GM18868 (cell line): ENCODE measurements around the gene RBMY1D.
"Not testable (repeated sequence)": the region's sequence is repeated elsewhere in the genome, so short reads cannot be mapped to it uniquely, and the experiment has no call there.

Experiments used
- ATAC-seq: cut with Tn5 transposase; IDR thresholded peaks from one replicate; pipeline ENCODE4 v1.9.1; 2021; ENCODE audit warnings: mild to moderate bottlenecking, moderate library complexity; ENCODE audit not compliant: unreplicated experiment

Gene RBMY1D

DNA sequence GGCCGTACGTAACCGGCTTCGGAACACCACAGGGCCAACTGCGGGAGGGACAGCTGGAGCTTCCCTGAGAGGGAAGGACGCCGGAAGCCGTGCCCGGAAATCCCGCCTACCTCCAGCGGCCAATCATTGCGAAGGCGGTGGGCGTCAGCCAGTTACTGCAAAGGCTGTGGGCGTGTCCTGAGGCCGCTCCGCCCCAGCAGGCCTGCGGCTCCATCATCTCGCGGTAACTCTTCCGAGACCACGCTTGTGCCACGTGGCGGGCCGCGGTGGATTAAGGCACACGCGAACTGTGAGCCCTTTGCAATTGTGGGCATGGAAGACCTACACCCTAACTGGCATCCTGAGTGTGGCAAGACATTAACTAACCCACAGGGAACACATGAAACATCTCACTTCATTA, at the start of gene RBMY1D:
TSS of gene RBMY1D (minus strand) at position 101 of the 400 bp plus-strand sequence. CDS start 2,013 bp downstream, outside the sequence.
- not testable (repeated sequence) for ATAC-seq

DNA sequence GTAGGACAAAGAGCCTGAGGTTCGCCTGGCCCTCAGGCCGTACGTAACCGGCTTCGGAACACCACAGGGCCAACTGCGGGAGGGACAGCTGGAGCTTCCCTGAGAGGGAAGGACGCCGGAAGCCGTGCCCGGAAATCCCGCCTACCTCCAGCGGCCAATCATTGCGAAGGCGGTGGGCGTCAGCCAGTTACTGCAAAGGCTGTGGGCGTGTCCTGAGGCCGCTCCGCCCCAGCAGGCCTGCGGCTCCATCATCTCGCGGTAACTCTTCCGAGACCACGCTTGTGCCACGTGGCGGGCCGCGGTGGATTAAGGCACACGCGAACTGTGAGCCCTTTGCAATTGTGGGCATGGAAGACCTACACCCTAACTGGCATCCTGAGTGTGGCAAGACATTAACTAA, 23.6 kb upstream of the RBMY1D start, which contains the start of gene RBMY1E:
TSS of gene RBMY1E (minus strand) at position 101 of the 400 bp plus-strand sequence. CDS start 1,978 bp downstream, outside the sequence.
- ATAC-seq, result not testable (repeated sequence)

DNA sequence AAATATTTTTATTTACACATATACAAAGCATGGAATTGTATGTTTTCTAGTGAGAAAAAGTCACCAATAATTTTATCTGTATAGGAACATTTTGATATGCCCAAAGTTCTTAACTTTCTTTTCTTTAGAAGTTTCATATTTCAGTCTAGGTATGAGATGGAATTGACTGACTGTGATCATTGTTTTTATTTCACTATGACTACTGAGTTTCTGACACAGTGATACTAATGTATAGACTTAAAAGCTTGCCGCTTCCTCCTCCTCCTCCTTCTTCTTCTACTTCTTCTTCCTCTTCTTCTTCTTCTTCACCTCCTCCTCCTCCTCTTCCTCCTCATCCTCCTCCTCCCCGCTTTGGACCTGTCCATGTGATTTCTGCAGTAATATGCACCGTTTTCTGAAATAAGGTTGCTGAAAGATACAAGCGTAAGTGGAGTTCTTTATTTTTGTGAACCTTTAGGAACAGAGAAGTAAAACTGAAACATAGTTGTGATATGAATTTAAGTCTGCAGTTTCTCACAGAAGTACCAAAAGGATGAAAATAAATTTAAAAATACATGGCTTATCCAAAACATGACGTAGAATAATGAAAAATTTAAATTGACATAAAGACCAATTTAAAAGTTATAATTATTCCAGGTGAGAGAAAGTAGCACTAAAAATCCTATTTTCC, 24.8 kb downstream of the RBMY1D start:
- ATAC-seq, result peak; percentile 94

GRCh38 chrY:21845481-21845880, 48.8 kb downstream of the RBMY1D start:
- no peak for ATAC-seq

GRCh38 chrY:21842090-21842489, 52.2 kb downstream of the RBMY1D start:
- no peak for ATAC-seq

DNA sequence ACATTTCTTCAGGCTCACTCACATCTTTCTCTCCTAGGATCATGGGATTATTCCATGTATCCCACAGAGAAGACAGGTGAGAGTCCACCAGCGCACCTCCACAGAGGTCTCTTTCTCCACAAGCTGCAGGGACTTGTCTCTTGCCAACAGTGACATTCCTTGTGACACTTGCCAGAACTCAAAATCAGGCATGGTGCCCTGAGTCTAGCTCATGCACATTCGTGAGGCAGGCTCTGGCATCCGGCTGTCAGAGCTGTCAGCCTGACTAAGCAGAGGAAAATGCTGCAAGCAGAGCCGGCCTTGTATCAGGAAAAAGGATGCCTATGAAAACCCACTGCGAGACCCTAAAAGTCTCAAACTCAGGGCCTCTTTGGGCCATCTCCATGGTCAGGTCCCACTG, 54.8 kb downstream of the RBMY1D start:
- ATAC-seq, result no peak

- no peak for ATAC-seq
Measured at GRCh38 chrY:21836343-21836742, 58.0 kb downstream of the RBMY1D start.

- no peak for ATAC-seq
Measured at GRCh38 chrY:21835052-21835451, 59.3 kb downstream of the RBMY1D start.
